IPS-15b (cell line): ENCODE data around the gene GRID1.

Experiments used
- H3K27me3 ChIP-seq: one replicate; pipeline ENCODE4 v1.6.1; 2013; ENCODE audit warnings: low read length; ENCODE audit not compliant: control insufficient read depth, insufficient read depth
- H3K36me3 ChIP-seq: one replicate; pipeline ENCODE4 v1.6.1; 2013; ENCODE audit warnings: low read length; ENCODE audit not compliant: control insufficient read depth, insufficient read depth
- H3K4me1 ChIP-seq: one replicate; pipeline ENCODE4 v1.6.1; 2013; ENCODE audit warnings: mild to moderate bottlenecking, low read length; ENCODE audit not compliant: control insufficient read depth, insufficient read depth
- H3K4me3 ChIP-seq: one replicate; pipeline ENCODE4 v1.5.1; 2013; ENCODE audit warnings: low read depth, low read length
- H3K9ac ChIP-seq: one replicate; pipeline ENCODE4 v1.6.1; 2013; ENCODE audit warnings: low read depth, mild to moderate bottlenecking, low read length
- H3K9me3 ChIP-seq: one replicate; pipeline ENCODE4 v1.6.1; 2013; ENCODE audit warnings: mild to moderate bottlenecking, low read length; ENCODE audit not compliant: control insufficient read depth, insufficient read depth

GRID1 gene

DNA sequence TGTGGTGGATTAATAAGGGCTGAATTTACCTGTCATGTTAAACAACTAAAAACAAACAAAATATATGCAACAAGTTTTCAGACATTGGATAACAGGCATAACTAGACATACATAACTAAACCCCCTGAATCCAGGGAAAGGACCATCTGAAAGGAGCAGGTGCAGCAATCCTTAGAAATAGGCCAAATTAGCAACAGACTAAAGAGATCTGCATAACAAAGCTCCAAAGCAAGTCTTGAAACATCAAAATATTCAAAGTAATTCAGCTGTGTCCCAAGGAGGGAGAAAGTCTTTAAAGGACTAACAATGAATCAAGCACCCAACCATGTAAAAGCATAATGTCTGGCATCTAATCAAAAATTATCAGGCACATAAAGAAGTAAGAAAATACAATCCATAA, 475.1 kb downstream of the GRID1 start:
- Histone ChIP-seq H3K36me3 (no peaks in the 10 kb centered on the region), H3K9ac (no peak overlapping the region), H3K4me3 (no peak overlapping the region), H3K9me3 (no peaks in the 10 kb centered on the region), H3K27me3 (no peaks in the 10 kb centered on the region), H3K4me1 (no peaks in the 10 kb centered on the region)

DNA sequence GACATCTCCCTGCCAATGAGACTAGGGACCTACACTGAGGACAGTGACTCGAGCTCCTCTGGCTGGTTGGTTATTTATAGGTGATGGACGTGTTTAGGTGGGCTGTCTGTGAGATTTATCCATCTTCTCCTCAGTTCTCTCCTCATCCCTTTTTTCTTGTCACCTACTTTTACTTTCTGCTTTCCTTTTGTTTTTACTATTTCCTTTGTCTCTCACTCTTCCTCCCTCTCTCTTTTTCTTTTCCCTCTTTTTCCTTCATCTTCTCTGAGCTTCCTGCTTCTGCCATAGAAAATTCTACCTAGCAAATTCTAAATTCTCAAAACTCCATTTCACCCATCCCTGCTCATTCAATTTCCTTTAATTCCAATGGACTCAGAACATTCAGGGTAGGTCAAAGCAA, 478.0 kb downstream of the GRID1 start:
- Histone ChIP-seq H3K9me3 (no peaks in the 10 kb centered on the region), H3K4me1 (no peaks in the 10 kb centered on the region), H3K4me3 (no peak overlapping the region), H3K9ac (no peak overlapping the region), H3K27me3 (no peaks in the 10 kb centered on the region), H3K36me3 (no peaks in the 10 kb centered on the region)

DNA sequence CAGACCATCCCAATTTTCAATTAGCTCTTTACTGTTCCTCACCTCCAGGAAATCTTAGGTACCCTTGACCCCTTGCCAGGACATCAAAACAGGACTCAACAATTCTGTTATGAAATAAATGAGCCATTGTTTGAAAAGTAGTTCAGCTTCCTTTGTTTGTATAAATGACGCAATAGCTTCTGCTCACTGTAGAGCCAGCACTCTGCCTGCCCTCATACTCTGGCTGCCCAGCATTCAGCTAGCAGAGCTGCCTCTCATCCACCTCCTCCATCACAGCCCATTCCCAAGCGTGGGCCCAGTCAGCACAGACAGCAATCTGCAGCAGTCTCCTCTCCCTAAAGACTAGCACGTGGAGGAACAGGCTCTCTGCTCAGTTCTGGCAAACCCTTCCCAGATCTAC, 478.6 kb downstream of the GRID1 start:
- no peaks in the 10 kb centered on the region for H3K27me3 ChIP-seq
- H3K9ac ChIP-seq, result no peak overlapping the region
- H3K36me3 ChIP-seq, result no peaks in the 10 kb centered on the region
- no peaks in the 10 kb centered on the region for H3K9me3 ChIP-seq
- H3K4me3 ChIP-seq, result no peak overlapping the region
- no peaks in the 10 kb centered on the region for H3K4me1 ChIP-seq

DNA sequence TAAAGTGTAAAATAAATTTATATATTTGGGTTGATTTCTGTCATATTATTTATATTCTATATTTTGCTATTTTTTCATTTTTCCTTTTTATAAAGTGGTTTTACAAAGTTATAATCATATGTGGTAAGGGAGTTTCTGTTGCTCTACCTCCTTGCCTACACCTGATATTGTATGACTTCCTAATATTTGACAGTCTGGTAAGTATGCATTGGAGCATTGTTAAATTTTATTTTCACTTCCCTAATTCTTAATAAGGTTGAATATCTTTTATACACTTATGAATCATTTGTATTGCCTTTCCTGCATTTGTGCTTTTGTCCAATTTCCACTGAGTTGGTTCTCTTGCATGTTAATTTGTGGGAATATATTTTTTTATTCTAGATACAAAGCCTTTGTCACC, 492.4 kb downstream of the GRID1 start:
- Histone ChIP-seq H3K9ac (no peak overlapping the region), H3K9me3 (peaks cover 7% of the 10 kb centered on the region), H3K27me3 (no peaks in the 10 kb centered on the region)

DNA sequence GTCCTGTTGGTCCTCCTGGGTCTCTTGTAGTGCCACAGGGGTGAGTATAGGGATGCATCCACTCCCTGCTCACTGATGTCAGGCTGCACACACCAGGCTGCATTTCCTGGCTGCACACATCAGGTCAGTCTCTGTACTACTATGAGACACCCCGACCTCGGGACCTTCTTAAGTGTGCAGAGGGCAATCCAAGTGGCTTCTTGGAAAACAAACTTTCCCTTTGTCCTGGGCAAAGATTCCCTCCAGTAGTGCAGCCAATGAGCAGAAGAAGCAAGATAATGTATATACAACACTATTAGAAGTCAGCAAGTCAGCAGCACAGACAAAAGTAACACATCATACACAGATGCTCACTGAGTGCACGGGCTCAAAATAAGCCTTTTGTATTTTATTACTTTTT, 493.5 kb downstream of the GRID1 start:
- H3K4me1 ChIP-seq, result no peaks in the 10 kb centered on the region
- H3K9me3 ChIP-seq, result peaks cover 7% of the 10 kb centered on the region
- H3K4me3 ChIP-seq, result no peak overlapping the region
- no peaks in the 10 kb centered on the region for H3K27me3 ChIP-seq
- no peaks in the 10 kb centered on the region for H3K36me3 ChIP-seq
- H3K9ac ChIP-seq, result no peak overlapping the region

More for the DNA sequence above, 492.4 kb downstream of the GRID1 start:
- Histone ChIP-seq H3K4me1 (no peaks in the 10 kb centered on the region), H3K36me3 (no peaks in the 10 kb centered on the region), H3K4me3 (no peak overlapping the region)

DNA sequence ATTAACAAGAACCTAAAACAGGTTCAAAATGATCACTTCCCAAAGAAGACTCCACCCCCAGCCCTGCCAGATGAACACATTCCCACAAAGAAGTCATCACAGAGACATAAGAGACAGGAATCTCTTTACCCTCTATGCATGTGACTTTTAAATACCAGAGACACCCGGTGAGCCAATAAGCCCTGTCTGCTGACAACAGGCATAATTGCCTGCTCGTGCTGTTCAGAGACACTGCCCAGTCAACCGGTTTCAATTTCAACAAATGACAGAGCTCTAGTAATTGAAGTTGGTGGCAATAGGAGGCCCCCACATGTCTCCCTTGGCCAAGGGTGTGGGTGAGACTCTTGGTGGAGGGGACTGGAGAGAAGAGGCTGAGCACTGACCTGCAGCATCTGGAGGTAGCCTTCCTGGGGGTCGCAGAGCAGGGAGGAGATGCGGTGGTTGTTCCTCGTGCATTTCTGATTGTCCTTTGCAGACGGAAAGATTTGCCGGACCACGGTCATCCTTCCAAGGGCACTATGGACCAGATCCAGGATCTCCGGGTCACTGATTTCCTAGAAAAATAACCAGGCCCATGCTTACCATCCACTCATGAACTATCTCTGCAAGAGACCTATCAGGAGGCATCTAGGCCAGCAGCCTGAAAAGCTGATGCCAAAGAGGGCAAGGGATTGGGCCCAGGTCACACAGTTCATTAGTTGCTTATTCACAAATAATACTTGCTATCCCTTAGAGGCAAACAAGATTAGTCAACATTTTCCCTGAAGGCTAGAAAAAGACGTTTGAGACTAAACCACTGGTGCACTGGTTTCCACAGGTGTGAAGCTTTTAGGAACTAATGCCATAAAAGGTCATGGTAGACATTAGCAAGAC, 497.7 kb downstream of the GRID1 start:
- H3K9ac ChIP-seq, result no peak overlapping the region
- no peaks in the 10 kb centered on the region for H3K36me3 ChIP-seq
- H3K9me3 ChIP-seq, result no peaks in the 10 kb centered on the region
- no peaks in the 10 kb centered on the region for H3K27me3 ChIP-seq
- H3K4me1 ChIP-seq, result peaks cover 4% of the 10 kb centered on the region
- no peak overlapping the region for H3K4me3 ChIP-seq

DNA sequence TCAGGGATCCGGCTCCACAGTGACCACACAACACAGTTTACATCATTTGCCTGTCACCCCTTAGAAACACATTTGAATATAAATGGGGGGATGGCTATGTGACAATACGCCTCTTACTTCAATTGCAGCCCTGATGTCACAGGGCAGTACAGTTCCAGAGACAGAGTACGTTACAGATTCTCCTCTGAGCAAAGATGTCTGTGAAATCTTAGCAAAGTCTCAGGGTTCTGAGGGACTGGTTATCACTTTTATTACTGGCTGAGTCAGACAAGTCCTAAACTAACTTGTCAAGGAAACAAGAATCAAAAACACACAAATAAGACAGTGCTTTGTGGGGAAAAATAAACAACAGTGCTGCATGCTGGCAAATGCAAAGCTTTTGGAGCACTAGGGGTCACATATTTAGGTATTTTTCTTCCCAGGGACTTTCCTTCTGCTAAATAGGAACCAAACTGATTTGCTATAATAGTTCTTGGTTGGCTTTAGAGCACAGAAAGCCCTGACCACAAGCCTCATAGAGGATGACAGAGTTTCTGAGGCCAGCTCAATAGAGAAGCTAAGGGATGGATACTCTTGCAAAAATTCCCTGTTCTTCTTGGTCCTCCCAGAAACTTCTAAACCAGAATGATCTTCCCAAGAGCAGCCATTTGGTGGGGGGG, 501.6 kb downstream of the GRID1 start:
- H3K4me1 ChIP-seq, result peaks cover 4% of the 10 kb centered on the region
- H3K27me3 ChIP-seq, result no peaks in the 10 kb centered on the region
- no peak overlapping the region for H3K9ac ChIP-seq
- H3K9me3 ChIP-seq, result no peaks in the 10 kb centered on the region
- no peak overlapping the region for H3K4me3 ChIP-seq
- H3K36me3 ChIP-seq, result no peaks in the 10 kb centered on the region

DNA sequence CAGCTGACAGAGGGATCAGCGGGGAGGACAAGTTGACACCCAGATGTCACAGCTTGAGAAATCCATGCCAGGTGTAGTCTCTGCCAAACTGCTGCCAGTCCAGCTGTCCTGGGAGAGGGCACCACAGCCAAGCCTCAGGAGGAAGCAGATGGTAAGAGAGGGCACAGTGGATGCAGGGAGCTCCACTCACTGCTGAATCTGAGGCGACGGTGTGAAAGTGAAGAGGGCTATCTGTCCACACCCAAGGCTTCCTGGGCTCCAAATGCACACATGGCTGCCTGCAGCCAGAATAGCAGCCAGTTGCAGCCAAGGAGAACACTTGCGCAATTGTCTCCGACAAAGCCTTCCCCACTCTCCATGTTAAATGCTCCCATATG, 502.4 kb downstream of the GRID1 start:
- Histone ChIP-seq H3K36me3 (no peaks in the 10 kb centered on the region), H3K4me1 (peaks cover 4% of the 10 kb centered on the region), H3K9me3 (no peaks in the 10 kb centered on the region), H3K4me3 (no peak overlapping the region), H3K27me3 (no peaks in the 10 kb centered on the region), H3K9ac (no peak overlapping the region)

DNA sequence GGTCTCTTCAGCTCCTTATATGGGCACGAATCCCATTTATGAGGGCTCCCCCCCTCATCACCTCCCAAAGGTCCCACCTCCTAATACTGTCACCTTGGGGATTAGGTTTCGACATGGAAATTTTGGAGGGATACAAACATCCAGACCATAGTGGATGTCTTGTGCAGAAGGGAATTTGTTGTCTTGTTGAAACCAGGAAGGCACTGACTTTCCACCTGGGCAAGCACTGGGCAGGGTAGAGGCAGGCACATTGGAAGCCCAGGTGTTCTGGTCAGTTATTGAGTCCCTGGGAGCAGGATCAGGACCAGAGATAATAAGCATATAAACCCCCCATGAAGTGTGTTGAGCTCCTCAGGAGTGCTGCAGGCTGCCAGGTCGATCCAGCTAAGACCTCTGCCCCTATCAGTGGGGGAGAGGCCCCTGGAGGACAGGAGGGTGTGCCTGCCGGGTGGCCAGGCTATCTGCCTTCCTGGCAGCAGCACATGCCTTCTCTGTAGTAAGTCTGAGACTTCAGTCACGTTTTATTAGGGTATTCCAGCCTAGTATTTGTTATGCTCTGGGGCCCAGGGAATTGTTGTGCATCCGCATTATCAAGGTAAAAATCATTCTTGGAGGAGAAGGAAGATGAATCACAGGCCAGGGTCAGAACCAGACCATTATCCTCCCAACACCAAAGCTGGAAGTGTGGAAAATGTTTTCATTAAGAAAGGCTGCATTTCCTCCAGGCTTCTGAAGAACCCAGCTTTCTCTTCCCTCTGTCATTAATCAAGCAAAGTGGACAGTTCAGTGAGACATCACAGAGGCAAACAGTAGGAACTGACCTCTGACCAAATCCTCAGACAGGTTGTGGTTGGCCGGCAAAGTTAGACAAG, 503.1 kb downstream of the GRID1 start:
- Histone ChIP-seq H3K4me1 (peaks cover 4% of the 10 kb centered on the region), H3K36me3 (no peaks in the 10 kb centered on the region), H3K9me3 (no peaks in the 10 kb centered on the region), H3K9ac (no peak overlapping the region), H3K27me3 (no peaks in the 10 kb centered on the region), H3K4me3 (no peak overlapping the region)

DNA sequence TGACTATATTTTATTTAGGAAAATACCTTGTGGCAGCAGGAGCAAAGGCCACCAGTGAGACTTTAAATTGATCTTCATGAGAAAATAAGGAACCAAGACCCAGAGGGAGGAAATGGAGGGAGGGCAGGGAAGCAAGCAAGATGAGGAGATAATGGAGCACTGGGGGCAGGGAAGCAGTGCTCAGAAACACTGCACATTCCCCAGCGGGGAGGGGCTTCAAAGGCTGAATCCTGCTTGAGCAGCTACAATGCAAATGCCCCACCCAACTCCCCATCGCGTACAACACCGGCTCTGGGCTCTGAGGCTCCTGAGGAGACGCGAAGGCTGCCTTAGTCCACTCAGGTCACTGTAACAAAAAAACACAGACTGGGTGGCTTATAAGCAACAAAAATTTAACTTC, 503.8 kb downstream of the GRID1 start:
- no peaks in the 10 kb centered on the region for H3K27me3 ChIP-seq
- H3K4me1 ChIP-seq, result peaks cover 4% of the 10 kb centered on the region
- no peak overlapping the region for H3K9ac ChIP-seq
- no peak overlapping the region for H3K4me3 ChIP-seq
- H3K36me3 ChIP-seq, result no peaks in the 10 kb centered on the region
- H3K9me3 ChIP-seq, result no peaks in the 10 kb centered on the region

DNA sequence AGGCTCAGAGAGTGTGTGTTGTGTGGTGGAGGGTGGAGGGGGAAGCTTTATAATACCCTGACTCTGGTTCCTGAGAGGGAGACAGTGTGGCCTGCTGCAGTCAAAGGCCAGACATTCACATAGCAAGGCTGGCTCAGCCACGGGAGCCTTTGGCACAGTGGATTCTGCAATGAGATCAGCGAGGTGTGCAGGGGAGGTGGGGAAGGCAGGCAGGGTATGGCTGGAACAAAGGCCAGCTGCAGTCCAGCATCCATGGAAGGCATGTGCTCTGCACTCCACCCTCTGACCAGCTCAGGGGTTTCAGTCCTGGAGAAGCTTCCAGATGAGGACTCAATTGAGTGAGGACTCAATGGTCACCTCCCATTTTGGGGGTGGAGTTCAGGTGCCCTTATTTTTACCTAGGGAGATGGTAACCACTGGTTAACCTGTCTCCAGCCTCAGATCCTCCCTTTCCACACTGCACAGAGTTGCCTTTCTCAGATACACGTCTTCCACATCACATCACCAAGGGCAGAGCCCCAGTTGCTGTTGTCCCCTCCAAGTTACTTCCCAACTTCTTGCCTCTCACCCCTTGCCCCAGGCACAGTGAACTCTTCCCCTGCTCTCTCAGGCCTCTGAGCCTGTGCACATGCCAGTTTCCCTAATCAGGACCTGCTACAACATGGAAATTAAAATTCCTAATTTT, 504.9 kb downstream of the GRID1 start:
- no peaks in the 10 kb centered on the region for H3K36me3 ChIP-seq
- H3K9ac ChIP-seq, result no peak overlapping the region
- H3K9me3 ChIP-seq, result no peaks in the 10 kb centered on the region
- H3K4me3 ChIP-seq, result no peak overlapping the region
- H3K4me1 ChIP-seq, result peaks cover 4% of the 10 kb centered on the region
- no peaks in the 10 kb centered on the region for H3K27me3 ChIP-seq
